NCI-H1417 treated with DMSO at 0.1 percent for 48 hours (cell line): ENCODE results near the gene ARL3.
"Not testable (repeated sequence)": the region's sequence is repeated elsewhere in the genome, so short reads cannot be mapped to it uniquely, and the experiment has no call there.

Experiments used
- DNase-seq: peaks from one replicate; lab custom pipeline; 2025; lab: John Stamatoyannopoulos, UW

The ARL3 gene

GRCh38 chr10:102735065-102735562, 20.9 kb upstream of the ARL3 start:
- DNase-seq, result no peak

- DNase-seq, result no peak
Measured at GRCh38 chr10:102732661-102733060, 18.5 kb upstream of the ARL3 start.

GRCh38 chr10:102731222-102731800, 17.1 kb upstream of the ARL3 start:
- DNase-seq, result no peak

- no peak for DNase-seq
Measured at GRCh38 chr10:102729029-102730026, 15.1 kb upstream of the ARL3 start.

GRCh38 chr10:102727037-102727818, 13.0 kb upstream of the ARL3 start:
- no peak for DNase-seq

- no peak for DNase-seq
Measured at GRCh38 chr10:102726274-102726673, 12.1 kb upstream of the ARL3 start.

GRCh38 chr10:102723989-102724388, 9.8 kb upstream of the ARL3 start:
- DNase-seq, result no peak

GRCh38 chr10:102721954-102722353, 7.8 kb upstream of the ARL3 start:
- no peak for DNase-seq

- DNase-seq, result no peak
Measured at GRCh38 chr10:102720775-102721301, 6.6 kb upstream of the ARL3 start.

GRCh38 chr10:102720337-102720736, 6.1 kb upstream of the ARL3 start:
- no peak for DNase-seq

GRCh38 chr10:102718220-102718619, 4.0 kb upstream of the ARL3 start:
- no peak for DNase-seq

- not testable (repeated sequence) for DNase-seq
Measured at GRCh38 chr10:102716900-102717565, 2.8 kb upstream of the ARL3 start.

GRCh38 chr10:102715880-102716279, 1.7 kb upstream of the ARL3 start:
- DNase-seq, result no peak

- DNase-seq, result no peak
Measured at GRCh38 chr10:102714621-102715455, 641 bp upstream of the ARL3 start, which contains the start of gene SFXN2. Gene SFXN2 (plus strand): TSS chr10:102714636. CDS start chr10:102726637, 12,001 bp downstream.

GRCh38 chr10:102713539-102713813, 721 bp downstream of the ARL3 start:
- DNase-seq, result no peak

- no peak for DNase-seq
Measured at GRCh38 chr10:102712843-102713538, 1.2 kb downstream of the ARL3 start.

GRCh38 chr10:102712089-102712488, 2.1 kb downstream of the ARL3 start:
- no peak for DNase-seq

- DNase-seq, result no peak
Measured at GRCh38 chr10:102710609-102711008, 3.6 kb downstream of the ARL3 start.

GRCh38 chr10:102705531-102705930, 8.7 kb downstream of the ARL3 start:
- DNase-seq, result no peak

GRCh38 chr10:102704915-102705314, 9.3 kb downstream of the ARL3 start:
- DNase-seq, result no peak
